Measurements from ENCODE around the gene TMPRSS7.

TMPRSS7 gene

DNA sequence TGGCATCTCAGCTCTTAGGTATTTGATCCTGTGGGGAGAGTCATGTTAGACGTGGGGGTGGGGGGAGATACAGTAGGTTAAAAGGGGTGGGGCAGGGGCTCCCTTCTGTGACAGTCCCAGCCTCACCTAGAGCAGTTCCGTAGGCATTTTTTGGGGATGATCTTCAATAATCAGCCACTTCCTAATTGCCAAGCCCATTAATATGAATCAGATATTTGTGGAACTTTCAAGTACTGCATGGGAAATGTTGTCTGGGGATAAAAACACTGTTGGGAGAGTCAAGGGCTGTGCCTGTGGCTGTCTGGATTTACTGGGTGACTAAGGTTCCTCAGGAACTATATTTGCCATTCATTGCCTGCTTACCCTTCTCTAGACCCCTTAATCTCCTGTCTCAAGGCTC is 61.2 kb downstream of the TMPRSS7 start:
- no peak for TF ChIP-seq CTCF (conservative IDR thresholded peaks at IDR 0.05; ENCODE audit: control insufficient read depth, insufficient read depth, low read depth, low read length)

DNA sequence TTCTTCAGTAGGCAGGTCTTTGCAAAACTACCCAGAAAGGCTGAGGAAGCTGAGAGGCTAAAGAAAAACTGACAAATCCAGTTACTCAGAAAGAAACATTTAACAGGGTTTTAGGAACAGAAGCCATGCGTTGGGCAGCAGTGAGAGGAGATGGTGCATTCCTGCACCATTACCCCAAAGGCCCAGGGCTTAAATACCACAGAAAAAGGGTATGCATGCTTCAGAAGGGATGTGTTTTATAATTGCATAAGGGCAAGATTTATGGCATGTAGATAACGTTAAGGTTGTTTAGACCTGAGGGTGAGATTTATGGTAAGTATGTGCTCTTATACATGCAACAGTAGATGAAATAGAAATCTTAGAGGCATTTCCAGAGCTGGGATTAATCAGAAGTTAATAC is 61.6 kb downstream of the TMPRSS7 start:
- TF ChIP-seq CTCF (conservative IDR thresholded peaks at IDR 0.05; ENCODE audit: control insufficient read depth, insufficient read depth, low read depth, low read length), result no peak
- DNase-seq (ENCODE audit: low read depth), result no peak

More for the DNA sequence above, 61.2 kb downstream of the TMPRSS7 start:
- no peak overlapping the region for H3K4me3 ChIP-seq (ENCODE audit: control insufficient read depth, low read depth, low read length)
- DNase-seq (ENCODE audit: low read depth), result no peak

GRCh38 chr3:112097378-112097777 is 62.8 kb downstream of the TMPRSS7 start:
- TF ChIP-seq CTCF (conservative IDR thresholded peaks at IDR 0.05; ENCODE audit: control insufficient read depth, insufficient read depth, low read depth, low read length), result no peak
- peak; percentile 100 for DNase-seq (ENCODE audit: low read depth)

More for the DNA sequence above, 61.6 kb downstream of the TMPRSS7 start:
- H3K4me3 ChIP-seq (ENCODE audit: control insufficient read depth, low read depth, low read length), result no peak overlapping the region

GRCh38 chr3:112101916-112102315 is 67.4 kb downstream of the TMPRSS7 start:
- no peak for TF ChIP-seq CTCF (conservative IDR thresholded peaks at IDR 0.05; ENCODE audit: control insufficient read depth, insufficient read depth, low read depth, low read length)
- H3K4me3 ChIP-seq (ENCODE audit: control insufficient read depth, low read depth, low read length), result no peak overlapping the region
- peak; percentile 87 for DNase-seq (ENCODE audit: low read depth)

More at GRCh38 chr3:112097378-112097777, 62.8 kb downstream of the TMPRSS7 start:
- no peak overlapping the region for H3K4me3 ChIP-seq (ENCODE audit: control insufficient read depth, low read depth, low read length)

- no peak for DNase-seq (ENCODE audit: low read depth)
- no peak for TF ChIP-seq CTCF (conservative IDR thresholded peaks at IDR 0.05; ENCODE audit: control insufficient read depth, insufficient read depth, low read depth, low read length)
- H3K4me3 ChIP-seq (ENCODE audit: control insufficient read depth, low read depth, low read length), result no peak overlapping the region
Observed at GRCh38 chr3:112104774-112105173, 70.2 kb downstream of the TMPRSS7 start.

DNA sequence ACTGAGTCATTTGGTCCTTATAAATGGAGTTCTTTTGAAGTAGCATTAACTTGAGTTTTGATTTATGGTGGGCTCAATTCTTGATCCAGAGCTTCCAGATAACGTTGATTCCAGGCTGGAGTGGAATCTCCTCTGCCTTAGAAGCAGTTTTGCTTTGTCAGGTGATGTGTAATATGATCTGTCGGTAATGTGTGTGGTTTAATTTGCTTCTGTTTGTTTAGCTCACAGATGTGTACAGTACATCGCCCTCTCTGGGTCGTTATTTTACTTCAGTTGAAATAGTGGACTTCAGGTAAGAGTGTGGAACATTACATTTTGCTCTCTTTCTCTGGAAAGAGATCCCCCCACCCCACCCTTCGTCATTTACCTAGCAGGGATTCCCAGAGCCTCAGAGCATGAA is 74.8 kb downstream of the TMPRSS7 start:
- no peak for DNase-seq (ENCODE audit: low read depth)
- H3K4me3 ChIP-seq (ENCODE audit: control insufficient read depth, low read depth, low read length), result no peak overlapping the region
- TF ChIP-seq CTCF (conservative IDR thresholded peaks at IDR 0.05; ENCODE audit: control insufficient read depth, insufficient read depth, low read depth, low read length), result no peak
